ENCODE data around the gene ZNF12.

GRCh38 chr7:6639627-6640026 lies 67.1 kb downstream of the ZNF12 start:
- TF ChIP-seq HDGF (IDR thresholded peaks at IDR 0.05; ENCODE audit: borderline replicate concordance) (no peak), SP1 (IDR thresholded peaks at IDR 0.05) (no peak), FOXM1 (IDR thresholded peaks at IDR 0.05; ENCODE audit: borderline replicate concordance) (no peak), FOXK2 (IDR thresholded peaks at IDR 0.05) (no peak), FOXA1 (IDR thresholded peaks at IDR 0.05) (no peak), BHLHE40 (IDR thresholded peaks at IDR 0.05; ENCODE audit: borderline replicate concordance) (no peak), TARDBP (IDR thresholded peaks at IDR 0.05) (no peak), SUZ12 (IDR thresholded peaks at IDR 0.05) (no peak), LEF1 (IDR thresholded peaks at IDR 0.05; ENCODE audit: borderline replicate concordance) (no peak)
